Hepatocyte (in vitro differentiated cells): ENCODE measurements around the gene FSCN2. TPM values are rescaled to one million over a fixed set of nuclear protein-coding genes. Genes with fewer than 3 reads are reported as not detected.

Experiments
- DNase-seq: peaks from one replicate; pipeline ENCODE4 v3.0.0-alpha.2; 2016; ENCODE audit warnings: low spot score
- H2AFZ ChIP-seq: fragments of 200-600 bp; sonication (generic); 2 replicates; pipeline ENCODE4 v1.6.0; 2016; ENCODE audit warnings: antibody characterized with exemption, mild to moderate bottlenecking
- H3K27ac ChIP-seq: fragments of 200-600 bp; sonication (generic); 2 replicates; pipeline ENCODE4 v1.5.1; 2016; ENCODE audit warnings: mild to moderate bottlenecking
- H3K27me3 ChIP-seq: fragments of 200-600 bp; sonication (generic); 2 replicates; pipeline ENCODE4 v1.6.1; 2016
- H3K36me3 ChIP-seq: fragments of 200-600 bp; sonication (generic); replicated peaks from 2 replicates; pipeline ENCODE4 v1.5.1; 2016; ENCODE audit warnings: low read depth; ENCODE audit not compliant: insufficient read depth
- H3K4me1 ChIP-seq: fragments of 200-600 bp; sonication (generic); 2 replicates; pipeline ENCODE4 v1.5.1; 2016; ENCODE audit warnings: mild to moderate bottlenecking, moderate library complexity; ENCODE audit not compliant: insufficient read depth
- H3K4me2 ChIP-seq: fragments of 200-600 bp; sonication (generic); 2 replicates; pipeline ENCODE4 v1.6.0; 2016
- H3K4me3 ChIP-seq: fragments of 200-600 bp; sonication (generic); 2 replicates; pipeline ENCODE4 v1.5.1; 2016; ENCODE audit warnings: mild to moderate bottlenecking
- H3K79me2 ChIP-seq: fragments of 200-600 bp; sonication (generic); 2 replicates; pipeline ENCODE4 v1.6.0; 2017; ENCODE audit warnings: mild to moderate bottlenecking
- H3K9me2 ChIP-seq: fragments of 200-600 bp; sonication (generic); replicated peaks from 2 replicates; pipeline ENCODE4 v1.6.0; 2017; ENCODE audit warnings: mild to moderate bottlenecking; ENCODE audit not compliant: insufficient read depth
- H3K9me3 ChIP-seq: fragments of 200-600 bp; sonication (generic); 2 replicates; pipeline ENCODE4 v1.5.1; 2016; ENCODE audit warnings: low read depth, mild to moderate bottlenecking
- H4K20me1 ChIP-seq: fragments of 200-600 bp; sonication (generic); 2 replicates; pipeline ENCODE4 v1.6.0; 2016; ENCODE audit warnings: mild to moderate bottlenecking; ENCODE audit not compliant: insufficient read depth, poor library complexity, severe bottlenecking
- EZH2 ChIP-seq: fragments of 200-600 bp; sonication (generic); IDR thresholded peaks from 2 replicates; pipeline ENCODE4 v1.6.1; 2016; ENCODE audit warnings: antibody characterized with exemption, mild to moderate bottlenecking, borderline replicate concordance
- EZH2phosphoT487 ChIP-seq: fragments of 200-600 bp; sonication (generic); IDR thresholded peaks from one replicate; pipeline ENCODE4 v1.6.1; 2018; ENCODE audit warnings: antibody characterized with exemption, mild to moderate bottlenecking, low read depth, moderate library complexity; ENCODE audit not compliant: unreplicated experiment, severe bottlenecking
- WGBS: methylation state at CpG from one replicate; pipeline ENCODE4 v1.1.6; 2016; ENCODE audit warnings: low lambda C conversion rate; ENCODE audit errors: missing lambda C conversion rate; 5-methylcytosine and 5-hydroxymethylcytosine counted together
- polyA plus RNA-seq: library from polyadenylated mRNA; unstranded; fragments of >200 nt; fragmentation: Nextera tagmentation; extraction: Ambion mirVana; gene quantifications from 2 replicates; pipeline ENCODE4 v1.2.1, GENCODE V29; 2016
- total RNA-seq: library from RNA; depleted of rRNA; stranded (reverse); fragments of >200 nt; gene quantifications from 2 replicates; pipeline ENCODE4 v1.2.3, GENCODE V29; 2014
- TF ChIP-seq, protein P1 (sequence below): fragments of 200-600 bp; sonication (generic); IDR thresholded peaks from 2 replicates; pipeline ENCODE4 v1.5.1; 2016; ENCODE audit warnings: antibody characterized with exemption, mild to moderate bottlenecking; ENCODE audit not compliant: poor library complexity

Gene FSCN2
- total and polyA plus RNA-seq, 2 experiments from 2014 or later: 0.40 to 3.7 TPM

DNA sequence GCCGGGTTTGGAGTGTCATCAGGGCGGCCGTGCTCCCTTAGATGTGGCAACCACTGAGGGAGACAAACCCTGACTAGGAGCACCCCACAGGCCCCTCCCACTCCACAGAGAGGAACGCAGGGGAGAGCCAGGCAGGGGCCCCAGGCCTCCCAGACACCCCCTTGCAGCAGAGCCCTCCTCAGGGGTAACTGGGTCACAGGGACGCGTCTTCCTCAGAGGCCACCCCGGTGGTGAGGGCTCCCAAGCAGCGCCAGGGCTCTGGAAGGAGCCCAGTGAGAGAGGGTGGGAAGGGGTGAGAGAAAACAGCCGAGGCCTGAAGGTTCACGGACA, 11.4 kb downstream of the FSCN2 start:
- Histone ChIP-seq H3K9me2 (no peaks in the 10 kb centered on the region), H3K4me3 (no peak overlapping the region), H3K36me3 (no peaks in the 10 kb centered on the region), H2AFZ (no peak overlapping the region), H3K79me2 (no peaks in the 10 kb centered on the region), H3K4me2 (no peak overlapping the region), H3K27ac (no peak overlapping the region), H3K27me3 (peaks cover 13% of the 10 kb centered on the region), H4K20me1 (no peaks in the 10 kb centered on the region), H3K9me3 (no peaks in the 10 kb centered on the region), H3K4me1 (peaks cover 9% of the 10 kb centered on the region)
- DNase-seq: no peak
- TF ChIP-seq EZH2phosphoT487 (no peak), EZH2 (no peak)
- TF ChIP-seq, protein P1, sequence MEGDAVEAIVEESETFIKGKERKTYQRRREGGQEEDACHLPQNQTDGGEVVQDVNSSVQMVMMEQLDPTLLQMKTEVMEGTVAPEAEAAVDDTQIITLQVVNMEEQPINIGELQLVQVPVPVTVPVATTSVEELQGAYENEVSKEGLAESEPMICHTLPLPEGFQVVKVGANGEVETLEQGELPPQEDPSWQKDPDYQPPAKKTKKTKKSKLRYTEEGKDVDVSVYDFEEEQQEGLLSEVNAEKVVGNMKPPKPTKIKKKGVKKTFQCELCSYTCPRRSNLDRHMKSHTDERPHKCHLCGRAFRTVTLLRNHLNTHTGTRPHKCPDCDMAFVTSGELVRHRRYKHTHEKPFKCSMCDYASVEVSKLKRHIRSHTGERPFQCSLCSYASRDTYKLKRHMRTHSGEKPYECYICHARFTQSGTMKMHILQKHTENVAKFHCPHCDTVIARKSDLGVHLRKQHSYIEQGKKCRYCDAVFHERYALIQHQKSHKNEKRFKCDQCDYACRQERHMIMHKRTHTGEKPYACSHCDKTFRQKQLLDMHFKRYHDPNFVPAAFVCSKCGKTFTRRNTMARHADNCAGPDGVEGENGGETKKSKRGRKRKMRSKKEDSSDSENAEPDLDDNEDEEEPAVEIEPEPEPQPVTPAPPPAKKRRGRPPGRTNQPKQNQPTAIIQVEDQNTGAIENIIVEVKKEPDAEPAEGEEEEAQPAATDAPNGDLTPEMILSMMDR: no peak
- 91% methylated on average over 8 of the region's 10 CpGs for WGBS

DNA sequence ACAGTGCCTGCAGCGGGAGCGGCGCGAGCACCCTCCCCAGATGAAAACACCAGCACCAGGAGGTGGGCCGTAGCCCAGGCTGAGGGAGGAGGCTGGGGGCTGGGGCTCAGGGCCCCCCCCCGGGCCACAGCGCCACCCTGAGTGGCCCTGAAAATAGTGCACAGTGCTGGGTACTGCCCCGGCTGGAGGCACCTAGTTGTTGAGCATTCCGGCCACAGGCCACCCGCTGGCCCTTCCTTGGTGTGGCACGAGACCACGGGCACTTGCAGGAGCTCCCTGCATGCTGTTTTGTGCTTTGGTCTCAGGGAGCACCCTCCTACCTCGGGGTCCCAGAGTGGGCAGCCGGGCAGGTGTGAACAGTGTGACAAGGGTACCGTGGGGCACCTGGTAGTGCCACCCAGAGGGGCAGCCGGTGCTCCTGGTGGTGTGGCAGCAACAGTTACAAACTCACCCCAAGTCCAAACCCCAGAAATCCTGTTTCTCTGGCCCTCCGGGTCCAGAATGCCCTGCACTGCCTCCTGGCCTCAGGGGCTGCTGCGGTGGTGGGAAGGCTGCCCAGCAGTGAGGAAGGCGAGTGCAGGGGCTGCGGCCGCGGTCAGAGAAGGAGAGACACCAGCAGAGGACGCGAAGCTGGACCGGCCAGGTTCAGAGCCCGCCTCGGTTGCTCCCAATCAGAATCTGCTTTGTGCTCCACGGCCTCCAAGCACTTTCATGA, 11.9 kb downstream of the FSCN2 start:
- Histone ChIP-seq H2AFZ (no peak overlapping the region), H3K4me3 (no peak overlapping the region), H3K36me3 (no peaks in the 10 kb centered on the region), H3K27ac (no peak overlapping the region), H3K9me3 (no peaks in the 10 kb centered on the region), H3K27me3 (peaks cover 13% of the 10 kb centered on the region), H3K9me2 (no peaks in the 10 kb centered on the region), H3K4me2 (no peak overlapping the region), H3K79me2 (no peaks in the 10 kb centered on the region), H4K20me1 (no peaks in the 10 kb centered on the region), H3K4me1 (peaks cover 9% of the 10 kb centered on the region)
- DNase-seq: no peak
- TF ChIP-seq, protein P1: no peak
- TF ChIP-seq EZH2: no peak
- no peak for TF ChIP-seq EZH2phosphoT487
- 97% methylated on average over 25 of the region's 28 CpGs for WGBS

GRCh38 chr17:81540676-81541027, 12.5 kb downstream of the FSCN2 start:
- Histone ChIP-seq H3K36me3 (no peaks in the 10 kb centered on the region), H3K27me3 (peaks cover 13% of the 10 kb centered on the region), H2AFZ (no peak overlapping the region), H3K9me3 (no peaks in the 10 kb centered on the region), H3K27ac (no peak overlapping the region), H4K20me1 (no peaks in the 10 kb centered on the region), H3K9me2 (no peaks in the 10 kb centered on the region), H3K79me2 (no peaks in the 10 kb centered on the region), H3K4me3 (no peak overlapping the region), H3K4me1 (peaks cover 9% of the 10 kb centered on the region), H3K4me2 (no peak overlapping the region)
- TF ChIP-seq EZH2: no peak
- no peak for TF ChIP-seq EZH2phosphoT487
- TF ChIP-seq, protein P1: no peak
- WGBS: 99% methylated on average over 14 of the region's 14 CpGs
- no peak for DNase-seq
